GM12873 (cell line): ENCODE measurements around the gene PDCD6IP.

Experiments
- TF ChIP-seq, protein P1 (sequence below): IDR thresholded peaks from 2 replicates; pipeline ENCODE4 v1.5.1; 2012; ENCODE audit warnings: low read depth, mild to moderate bottlenecking, moderate library complexity, low read length, control low read depth; ENCODE audit not compliant: insufficient read depth; ENCODE audit errors: missing control alignments

PDCD6IP gene

DNA sequence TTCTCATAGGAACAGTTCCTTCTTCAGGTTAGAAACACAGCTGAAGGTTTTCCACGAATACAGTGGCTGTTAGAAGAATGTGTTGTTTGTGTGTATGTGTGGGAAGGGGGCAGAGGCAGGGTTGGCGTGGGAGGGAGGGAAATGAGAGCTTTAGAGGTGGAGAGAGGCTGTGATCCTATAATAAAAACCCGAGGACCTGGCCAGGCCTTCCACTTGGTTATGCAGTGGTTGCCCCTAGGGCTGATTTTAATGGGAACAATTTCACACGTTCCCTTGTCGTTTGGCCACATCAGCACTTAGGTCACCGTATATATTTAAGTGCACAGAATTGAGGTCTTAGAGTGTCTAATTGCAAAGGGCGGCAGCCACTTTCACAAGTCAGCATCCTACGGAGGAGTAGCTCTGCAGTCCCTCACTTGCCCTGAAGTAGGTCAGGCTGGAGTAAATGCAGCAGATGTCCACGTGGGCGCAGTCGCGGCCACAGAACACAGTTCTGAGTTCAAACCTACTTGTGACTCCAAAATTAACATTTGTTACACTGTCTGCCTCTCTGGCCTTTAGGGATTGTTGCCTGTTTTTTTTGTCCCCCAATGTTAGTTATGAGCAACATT, 85.6 kb downstream of the PDCD6IP start:
- TF ChIP-seq, protein P1, sequence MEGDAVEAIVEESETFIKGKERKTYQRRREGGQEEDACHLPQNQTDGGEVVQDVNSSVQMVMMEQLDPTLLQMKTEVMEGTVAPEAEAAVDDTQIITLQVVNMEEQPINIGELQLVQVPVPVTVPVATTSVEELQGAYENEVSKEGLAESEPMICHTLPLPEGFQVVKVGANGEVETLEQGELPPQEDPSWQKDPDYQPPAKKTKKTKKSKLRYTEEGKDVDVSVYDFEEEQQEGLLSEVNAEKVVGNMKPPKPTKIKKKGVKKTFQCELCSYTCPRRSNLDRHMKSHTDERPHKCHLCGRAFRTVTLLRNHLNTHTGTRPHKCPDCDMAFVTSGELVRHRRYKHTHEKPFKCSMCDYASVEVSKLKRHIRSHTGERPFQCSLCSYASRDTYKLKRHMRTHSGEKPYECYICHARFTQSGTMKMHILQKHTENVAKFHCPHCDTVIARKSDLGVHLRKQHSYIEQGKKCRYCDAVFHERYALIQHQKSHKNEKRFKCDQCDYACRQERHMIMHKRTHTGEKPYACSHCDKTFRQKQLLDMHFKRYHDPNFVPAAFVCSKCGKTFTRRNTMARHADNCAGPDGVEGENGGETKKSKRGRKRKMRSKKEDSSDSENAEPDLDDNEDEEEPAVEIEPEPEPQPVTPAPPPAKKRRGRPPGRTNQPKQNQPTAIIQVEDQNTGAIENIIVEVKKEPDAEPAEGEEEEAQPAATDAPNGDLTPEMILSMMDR, result no peak

DNA sequence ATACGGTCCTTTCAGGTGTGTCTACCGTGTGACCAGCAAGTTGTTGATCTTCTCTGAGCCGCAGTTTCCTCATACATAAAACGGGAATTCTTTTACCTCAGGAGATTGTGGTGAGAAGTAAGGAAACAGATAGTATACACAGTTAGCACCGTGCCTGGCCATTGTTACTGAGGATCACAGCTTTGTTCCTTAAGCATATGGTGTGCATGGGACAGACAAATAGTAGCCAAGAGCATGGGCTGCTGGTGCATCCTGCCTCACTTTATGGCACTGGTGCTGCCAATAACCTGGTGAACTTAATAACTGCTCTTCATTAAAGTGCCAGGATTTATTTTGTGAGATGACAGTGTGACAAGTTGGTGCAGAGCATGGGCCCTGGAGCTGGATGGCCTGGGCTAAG, 86.3 kb downstream of the PDCD6IP start:
- TF ChIP-seq, protein P1, result no peak

DNA sequence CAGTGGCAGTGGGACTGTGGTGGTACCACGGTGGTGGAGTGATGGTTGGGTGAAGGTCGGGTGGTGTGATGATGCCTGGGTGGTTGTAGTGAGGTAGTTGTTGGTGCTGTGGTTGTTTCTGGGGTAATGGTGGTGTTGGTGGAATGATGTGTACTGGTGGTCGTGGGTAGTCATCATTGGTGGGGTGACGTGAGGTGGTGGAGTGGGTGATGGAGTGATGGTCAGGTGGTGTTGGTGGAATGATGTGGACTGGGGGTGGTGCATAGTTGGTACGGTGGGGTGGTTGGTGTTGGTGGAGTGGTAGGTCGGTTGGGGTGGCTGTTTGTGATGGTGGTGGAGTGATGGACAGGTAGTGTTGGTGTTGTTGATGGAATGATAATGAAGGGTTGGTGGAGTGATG, 87.1 kb downstream of the PDCD6IP start:
- TF ChIP-seq, protein P1, result no peak

DNA sequence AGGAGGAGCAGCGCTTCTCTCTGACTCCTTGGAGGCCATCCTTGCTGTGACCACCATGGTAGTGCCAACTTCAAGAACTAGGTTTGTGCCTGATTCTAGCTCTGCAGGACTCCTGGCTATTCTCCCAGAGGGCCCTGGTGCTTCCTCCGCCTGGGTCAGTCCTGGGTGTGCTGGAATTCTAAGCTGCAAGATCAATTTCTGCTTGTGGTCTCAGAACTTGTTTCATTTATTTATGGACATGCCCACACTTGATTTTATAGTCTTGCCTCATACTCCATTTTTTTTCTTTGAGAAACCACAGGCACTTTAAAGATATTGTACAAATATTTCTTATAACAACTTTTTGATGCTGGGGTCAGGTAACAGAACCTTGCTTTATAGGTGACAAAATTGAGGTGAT, 87.6 kb downstream of the PDCD6IP start:
- TF ChIP-seq, protein P1, result no peak

DNA sequence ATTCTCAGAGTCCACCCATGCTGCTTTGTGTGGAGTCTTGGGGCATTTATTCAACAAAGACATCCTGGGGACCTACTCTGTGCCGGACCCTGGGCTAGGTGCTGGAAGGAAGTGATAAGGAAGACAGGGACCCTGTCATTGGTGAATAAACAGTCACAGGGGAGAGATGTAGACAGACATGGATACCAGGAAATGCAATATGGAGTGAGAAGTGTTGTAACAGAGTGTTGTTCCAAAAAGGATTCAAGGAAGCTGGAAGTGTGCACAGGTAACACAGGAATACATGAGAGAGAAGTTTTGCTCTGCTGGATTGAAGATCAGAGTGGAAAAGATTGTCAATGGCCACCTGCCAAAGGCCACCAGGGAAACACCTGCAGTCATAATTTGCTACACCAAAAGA, 89.0 kb downstream of the PDCD6IP start:
- TF ChIP-seq, protein P1, result no peak

DNA sequence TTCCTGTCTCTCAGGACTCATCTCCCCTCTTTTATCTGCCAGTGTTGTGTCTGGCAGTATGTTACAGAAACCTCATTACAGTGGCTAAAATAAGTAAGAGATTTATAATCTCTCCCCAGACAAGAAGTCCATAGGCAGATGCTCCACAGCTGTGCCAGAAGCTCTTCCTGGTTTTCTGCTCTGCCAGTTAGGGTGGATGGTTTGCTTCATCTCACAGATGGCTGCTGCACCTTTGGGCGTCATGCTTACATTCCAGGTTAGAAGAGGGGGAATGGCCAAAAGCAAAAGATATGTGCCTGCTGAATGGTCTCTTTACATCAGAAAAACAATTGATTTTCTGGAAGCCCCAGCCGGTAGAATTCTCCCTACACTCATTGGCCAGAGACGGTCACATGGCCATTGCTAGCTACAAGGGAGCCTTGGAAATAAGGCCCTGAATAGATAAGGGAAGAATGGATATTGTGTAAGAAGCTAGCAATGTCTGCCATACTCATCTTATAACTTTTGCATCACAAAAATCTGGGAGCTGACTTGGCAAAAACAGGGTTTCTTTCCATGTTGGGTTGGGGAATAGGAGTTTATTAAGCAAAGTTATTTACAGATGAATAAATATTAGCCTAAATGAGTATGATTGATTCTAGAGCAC, 91.1 kb downstream of the PDCD6IP start:
- TF ChIP-seq, protein P1, result no peak

DNA sequence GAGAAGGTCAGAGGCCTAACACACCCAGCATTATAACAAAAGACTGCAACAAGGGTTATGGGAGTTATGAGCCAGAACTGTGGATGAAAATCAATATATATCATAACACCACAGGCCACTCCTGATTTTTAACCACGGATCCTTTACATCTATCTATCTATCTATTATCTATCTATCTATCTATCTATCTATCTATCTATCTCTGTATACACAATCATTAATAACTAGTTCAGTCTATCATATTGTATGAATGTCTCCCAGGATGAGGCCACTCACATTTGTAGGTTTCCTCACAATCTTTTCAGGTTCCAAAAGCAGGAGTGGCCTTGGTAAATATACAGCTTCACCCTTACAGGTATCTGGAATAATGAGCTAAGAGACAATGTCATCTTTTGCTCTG, 94.2 kb downstream of the PDCD6IP start:
- TF ChIP-seq, protein P1, result no peak
